NCI-H2171 treated with DMSO at 0.1 percent for 48 hours (cell line): ENCODE results near the gene PTH1R.

Experiments
- DNase-seq: peaks from one replicate; lab custom pipeline; 2025; lab: John Stamatoyannopoulos, UW

The PTH1R gene

GRCh38 chr3:46883054-46883829 lies 5.7 kb downstream of the PTH1R start:
- no peak for DNase-seq

GRCh38 chr3:46883830-46884185 lies 6.3 kb downstream of the PTH1R start:
- DNase-seq: no peak

- DNase-seq: no peak
These were observed 6.9 kb downstream of the PTH1R start for GRCh38 chr3:46884427-46884826.

GRCh38 chr3:46884929-46885328 lies 7.4 kb downstream of the PTH1R start:
- DNase-seq: no peak

GRCh38 chr3:46885612-46886011 lies 8.1 kb downstream of the PTH1R start:
- no peak for DNase-seq

GRCh38 chr3:46887980-46888494 lies 10.5 kb downstream of the PTH1R start:
- DNase-seq: no peak

- DNase-seq: no peak
These were observed 11.2 kb downstream of the PTH1R start for GRCh38 chr3:46888705-46889104.

- no peak for DNase-seq
These were observed 12.0 kb downstream of the PTH1R start for GRCh38 chr3:46889381-46890110.

GRCh38 chr3:46890132-46890531 lies 12.6 kb downstream of the PTH1R start:
- no peak for DNase-seq

GRCh38 chr3:46891132-46891531 lies 13.6 kb downstream of the PTH1R start:
- DNase-seq: no peak

- DNase-seq: peak; percentile 1
These were observed 15.0 kb downstream of the PTH1R start for GRCh38 chr3:46892285-46893145.

GRCh38 chr3:46893146-46893748 lies 15.7 kb downstream of the PTH1R start:
- no peak for DNase-seq

- DNase-seq: no peak
These were observed 16.2 kb downstream of the PTH1R start for GRCh38 chr3:46893763-46894162.

- DNase-seq: no peak
These were observed 16.7 kb downstream of the PTH1R start for GRCh38 chr3:46894256-46894655.

GRCh38 chr3:46895204-46895660 lies 17.7 kb downstream of the PTH1R start:
- DNase-seq: no peak

GRCh38 chr3:46895761-46896160 lies 18.2 kb downstream of the PTH1R start:
- DNase-seq: no peak

GRCh38 chr3:46896386-46896785 lies 18.9 kb downstream of the PTH1R start:
- DNase-seq: no peak

- no peak for DNase-seq
These were observed 19.5 kb downstream of the PTH1R start for GRCh38 chr3:46897031-46897430.

- no peak for DNase-seq
These were observed 20.4 kb downstream of the PTH1R start for GRCh38 chr3:46897829-46898320.

- DNase-seq: no peak
These were observed 21.0 kb downstream of the PTH1R start for GRCh38 chr3:46898321-46899150.
